HG02678 (cell line): ENCODE results near the gene FGR.
A peak's percentile ranks its signal among the peaks of the same experiment; 100 is the strongest.
"Not testable (repeated sequence)": the region's sequence is repeated elsewhere in the genome, so short reads cannot be mapped to it uniquely, and the experiment has no call there.

Experiments
- ATAC-seq: cut with Tn5 transposase; IDR thresholded peaks from one replicate; pipeline ENCODE4 v1.9.1; 2021; ENCODE audit warnings: mild to moderate bottlenecking, moderate library complexity; ENCODE audit not compliant: unreplicated experiment

Gene FGR

GRCh38 chr1:27634985-27635367 is at the start of gene FGR:
Gene FGR (minus strand): TSS chr1:27635185. CDS start chr1:27623916, 11,269 bp downstream.
- no peak for ATAC-seq

GRCh38 chr1:27684176-27684575 is 49.2 kb upstream of the FGR start:
- ATAC-seq: no peak

- no peak for ATAC-seq
These were observed 47.5 kb upstream of the FGR start for GRCh38 chr1:27682351-27682944.

GRCh38 chr1:27681580-27681979 is 46.6 kb upstream of the FGR start:
- not testable (repeated sequence) for ATAC-seq

- not testable (repeated sequence) for ATAC-seq
These were observed 45.3 kb upstream of the FGR start for GRCh38 chr1:27680225-27680791.

- no peak for ATAC-seq
These were observed 43.8 kb upstream of the FGR start for GRCh38 chr1:27678747-27679146.

GRCh38 chr1:27676410-27676809 is 41.4 kb upstream of the FGR start:
- no peak for ATAC-seq

- ATAC-seq: no peak
These were observed 37.7 kb upstream of the FGR start for GRCh38 chr1:27672750-27673112.

- ATAC-seq: peak; percentile 86
These were observed 37.2 kb upstream of the FGR start, which contains the start of gene IFI6 for GRCh38 chr1:27671964-27672749. Gene IFI6 (minus strand): TSS chr1:27672192. CDS start chr1:27669314, 2,878 bp downstream.

GRCh38 chr1:27669876-27670275 is 34.9 kb upstream of the FGR start:
- ATAC-seq: no peak

GRCh38 chr1:27668808-27669723 is 34.1 kb upstream of the FGR start:
- no peak for ATAC-seq

GRCh38 chr1:27668121-27668807 is 33.3 kb upstream of the FGR start:
- ATAC-seq: no peak

GRCh38 chr1:27666791-27667254 is 31.8 kb upstream of the FGR start:
- no peak for ATAC-seq

- no peak for ATAC-seq
These were observed 31.3 kb upstream of the FGR start for GRCh38 chr1:27666294-27666693.

- ATAC-seq: no peak
These were observed 30.1 kb upstream of the FGR start for GRCh38 chr1:27665016-27665651.

GRCh38 chr1:27664291-27664690 is 29.3 kb upstream of the FGR start:
- ATAC-seq: no peak

- peak; percentile 39 for ATAC-seq
These were observed 27.9 kb upstream of the FGR start for GRCh38 chr1:27662707-27663393.

GRCh38 chr1:27662261-27662660 is 27.3 kb upstream of the FGR start:
- ATAC-seq: no peak

- no peak for ATAC-seq
These were observed 26.6 kb upstream of the FGR start for GRCh38 chr1:27661412-27662075.
